H1 (cell line): ENCODE data around the gene NPAT. TPM values are rescaled to one million over a fixed set of nuclear protein-coding genes. Genes with fewer than 3 reads are reported as not detected.

Experiments used
- CTCF ChIA-PET: fragments of 300-600 bp; sonication (Branson Sonifier 250); formaldehyde crosslinking; loops from one replicate; lab custom pipeline; 2021; ENCODE audit not compliant: partially characterized antibody; lab: Charles Lee
- POLR2A ChIA-PET: fragments of 300-600 bp; sonication (Branson Sonifier 250); formaldehyde crosslinking; loops from one replicate; lab custom pipeline; 2021; ENCODE audit warnings: inconsistent platforms; ENCODE audit not compliant: partially characterized antibody; lab: Charles Lee
- DNase-seq, 2 experiments: peaks; one replicate each; pipeline versions ENCODE4 v3.0.0 to v3.0.0-alpha.2; 2010 to 2022; ENCODE audit warnings: low spot score in 2 of 2, low read depth in 1 of 2, mixed read lengths in 1 of 2
- FAIRE-seq: peaks from 2 replicates; lab custom pipeline; 2011; peaks lifted over from hg19 to GRCh38; lab: Jason Lieb, UNC
- H2AFZ ChIP-seq: 2 replicates; pipeline ENCODE4 v1.8.1; 2012; ENCODE audit warnings: low read length, inconsistent platforms
- H2AK5ac ChIP-seq: 2 replicates; pipeline ENCODE4 v1.6.1; 2013; ENCODE audit warnings: low read depth, low read length
- H2BK120ac ChIP-seq: replicated peaks from 2 replicates; pipeline ENCODE3; 2013; ENCODE audit warnings: low read depth, low read length, inconsistent platforms
- H2BK12ac ChIP-seq: 2 replicates; pipeline ENCODE4 v1.6.1; 2013; ENCODE audit warnings: low read depth, low read length
- H2BK15ac ChIP-seq: 2 replicates; pipeline ENCODE4 v1.6.1; 2013; ENCODE audit warnings: low read length
- H2BK20ac ChIP-seq: 2 replicates; pipeline ENCODE4 v1.6.1; 2013; ENCODE audit warnings: low read length
- H2BK5ac ChIP-seq: 2 replicates; pipeline ENCODE4 v1.6.1; 2013; ENCODE audit warnings: low read depth, low read length
- H3K14ac ChIP-seq: 2 replicates; pipeline ENCODE4 v1.6.1; 2013; ENCODE audit warnings: inconsistent platforms; ENCODE audit not compliant: insufficient read length
- H3K18ac ChIP-seq: 2 replicates; pipeline ENCODE4 v1.6.1; 2013; ENCODE audit warnings: low read length; ENCODE audit errors: extremely low read depth
- H3K23ac ChIP-seq: 2 replicates; pipeline ENCODE4 v1.6.1; 2013; ENCODE audit warnings: inconsistent platforms; ENCODE audit not compliant: insufficient read length
- H3K23me2 ChIP-seq: 2 replicates; pipeline ENCODE4 v1.6.1; 2013; ENCODE audit warnings: low read depth, low read length
- H3K27ac ChIP-seq: 2 replicates; pipeline ENCODE4 v1.6.1; 2011; ENCODE audit warnings: low read depth, low read length, inconsistent platforms
- H3K27me3 ChIP-seq, 4 experiments: replicated peaks in 1 of 4; 1 replicate in 1 of 4; 2 replicates in 3 of 4; pipeline versions ENCODE4 v1.6.1 to v1.8.1; 2011 to 2013; ENCODE audit warnings: low read length in 3 of 4, mild to moderate bottlenecking in 3 of 4, inconsistent platforms in 2 of 4, mixed read lengths in 2 of 4, moderate library complexity in 1 of 4; ENCODE audit not compliant: control insufficient read depth in 3 of 4, insufficient read depth in 3 of 4; ENCODE audit errors: extremely low read depth in 1 of 4
- H3K36me3 ChIP-seq, 4 experiments: 2 replicates each; pipeline versions ENCODE4 v1.6.1 to v1.8.1; 2011 to 2013; ENCODE audit warnings: mild to moderate bottlenecking in 4 of 4, low read length in 3 of 4, moderate library complexity in 2 of 4, control low read depth in 1 of 4, inconsistent platforms in 1 of 4; ENCODE audit not compliant: insufficient read depth in 4 of 4, control insufficient read depth in 2 of 4
- H3K4ac ChIP-seq: replicated peaks from 2 replicates; pipeline ENCODE3; 2013; ENCODE audit warnings: low read length, low read depth, mixed read lengths, inconsistent platforms; ENCODE audit not compliant: insufficient read length
- H3K4me1 ChIP-seq, 4 experiments: replicated peaks in 1 of 4; 1 replicate in 1 of 4; 2 replicates in 3 of 4; pipeline versions ENCODE4 v1.6.1 to v1.8.1; 2011 to 2013; ENCODE audit warnings: low read length in 3 of 4, inconsistent platforms in 2 of 4, mixed read lengths in 1 of 4; ENCODE audit not compliant: insufficient read depth in 4 of 4, control insufficient read depth in 3 of 4
- H3K4me2 ChIP-seq, 2 experiments: 2 replicates each; pipeline versions ENCODE4 v1.6.1 to v1.8.1; 2011 to 2013; ENCODE audit warnings: low read depth in 2 of 2, low read length in 2 of 2, control low read depth in 1 of 2, inconsistent platforms in 1 of 2, mild to moderate bottlenecking in 1 of 2; ENCODE audit not compliant: insufficient read depth in 1 of 2
- H3K4me3 ChIP-seq, 4 experiments: fragments of 200-600, 300-600 bp in 1 of 4; sonication (generic), shearing (Covaris generic), sonication (Bioruptor Twin) in 1 of 4; 2 replicates each; pipeline versions ENCODE4 v1.5.1 to v1.8.1; 2011 to 2016; ENCODE audit warnings: low read length in 4 of 4, low read depth in 3 of 4, control low read depth in 2 of 4, inconsistent platforms in 2 of 4, mild to moderate bottlenecking in 2 of 4, mixed read lengths in 1 of 4, moderate library complexity in 1 of 4; ENCODE audit not compliant: insufficient read depth in 2 of 4; ENCODE audit errors: extremely low read depth in 1 of 4
- H3K56ac ChIP-seq: replicated peaks from 2 replicates; pipeline ENCODE3; 2013; ENCODE audit warnings: low read depth, mild to moderate bottlenecking, mixed read lengths, low read length, inconsistent platforms; ENCODE audit not compliant: insufficient read length
- H3K79me1 ChIP-seq: 2 replicates; pipeline ENCODE4 v1.6.1; 2013; ENCODE audit warnings: low read depth, low read length, control low read depth
- H3K79me2 ChIP-seq, 2 experiments: 2 replicates each; pipeline versions ENCODE4 v1.6.1 to v1.8.1; 2012 to 2013; ENCODE audit warnings: low read length in 2 of 2, mild to moderate bottlenecking in 2 of 2, inconsistent platforms in 1 of 2; ENCODE audit not compliant: insufficient read depth in 2 of 2, control insufficient read depth in 1 of 2
- H3K9ac ChIP-seq, 4 experiments: replicated peaks in 1 of 4; 1 replicate in 1 of 4; 2 replicates in 3 of 4; pipeline versions ENCODE4 v1.6.1 to v1.8.1; 2011 to 2013; ENCODE audit warnings: low read depth in 3 of 4, low read length in 3 of 4, control low read depth in 2 of 4, mild to moderate bottlenecking in 2 of 4, moderate library complexity in 2 of 4, inconsistent platforms in 1 of 4; ENCODE audit errors: extremely low read depth in 1 of 4
- H3K9me3 ChIP-seq, 2 experiments: 2 replicates each; pipeline versions ENCODE4 v1.6.1 to v1.8.1; 2012 to 2013; ENCODE audit warnings: mild to moderate bottlenecking in 2 of 2, moderate library complexity in 2 of 2, control low read depth in 1 of 2, inconsistent platforms in 1 of 2, low read depth in 1 of 2, low read length in 1 of 2, mixed read lengths in 1 of 2; ENCODE audit not compliant: insufficient read depth in 2 of 2
- H4K20me1 ChIP-seq, 2 experiments: replicated peaks in 1 of 2; 2 replicates each; pipeline versions ENCODE3 to v1.8.1; 2011 to 2013; ENCODE audit warnings: inconsistent platforms in 2 of 2, low read length in 2 of 2, mild to moderate bottlenecking in 1 of 2; ENCODE audit not compliant: insufficient read depth in 2 of 2, control insufficient read depth in 1 of 2
- H4K5ac ChIP-seq: 2 replicates; pipeline ENCODE4 v1.6.1; 2013; ENCODE audit warnings: low read length, low read depth, mixed read lengths, inconsistent platforms; ENCODE audit not compliant: insufficient read length
- H4K8ac ChIP-seq: 2 replicates; pipeline ENCODE4 v1.8.0; 2013; ENCODE audit warnings: mild to moderate bottlenecking, moderate library complexity, low read length, inconsistent platforms; ENCODE audit not compliant: insufficient read depth; ENCODE audit errors: extremely low read depth
- H4K91ac ChIP-seq: replicated peaks from 2 replicates; pipeline ENCODE3; 2013; ENCODE audit warnings: low read length, mixed read lengths, inconsistent platforms; ENCODE audit not compliant: insufficient read length
- EP300 ChIP-seq, 2 experiments: IDR thresholded peaks; 1 replicate in 1 of 2; 2 replicates in 1 of 2; pipeline ENCODE4 v1.6.1; 2011 to 2012; ENCODE audit warnings: low read depth in 2 of 2, low read length in 2 of 2, mild to moderate bottlenecking in 2 of 2, borderline replicate concordance in 1 of 2, inconsistent platforms in 1 of 2, moderate library complexity in 1 of 2
- EZH2 ChIP-seq: fragments of 200-600 bp; sonication (generic); IDR thresholded peaks from 2 replicates; pipeline ENCODE4 v1.7.1; 2012; ENCODE audit warnings: low read depth, mild to moderate bottlenecking, moderate library complexity, low read length, inconsistent platforms; ENCODE audit not compliant: severe bottlenecking
- FOSL1 ChIP-seq: IDR thresholded peaks from 2 replicates; pipeline ENCODE4 v1.6.1; 2011; ENCODE audit warnings: mild to moderate bottlenecking, low read depth, low read length, moderate library complexity; ENCODE audit not compliant: insufficient read depth
- HDAC6 ChIP-seq: IDR thresholded peaks from one replicate; pipeline ENCODE4 v1.7.1; 2012; ENCODE audit warnings: low read depth, mild to moderate bottlenecking, inconsistent platforms, low read length, moderate library complexity
- KDM1A ChIP-seq: fragments of 200-600, 300-600 bp; sonication (generic); IDR thresholded peaks from 2 replicates; pipeline ENCODE4 v1.7.1; 2016; ENCODE audit warnings: mild to moderate bottlenecking, low read length, borderline replicate concordance
- KDM5A ChIP-seq: fragments of 200-600 bp; IDR thresholded peaks from 2 replicates; pipeline ENCODE4 v1.7.1; 2012; ENCODE audit warnings: mild to moderate bottlenecking, low read length, inconsistent platforms, mixed read lengths
- MAFK ChIP-seq: IDR thresholded peaks from 2 replicates; pipeline ENCODE4 v1.6.1; 2012; ENCODE audit warnings: low read depth, mild to moderate bottlenecking, improper control_type of control experiment, low read length
- PHF8 ChIP-seq: fragments of 200-600 bp; sonication (generic); conservative IDR thresholded peaks from 2 replicates; pipeline ENCODE4 v1.7.1; 2012; ENCODE audit warnings: low read depth, mild to moderate bottlenecking, inconsistent platforms, low read length, moderate library complexity
- RBBP5 ChIP-seq: IDR thresholded peaks from 2 replicates; pipeline ENCODE4 v1.7.1; 2012; ENCODE audit warnings: low read depth, mild to moderate bottlenecking, inconsistent platforms, low read length, moderate library complexity, borderline replicate concordance
- WGBS, 2 experiments: shearing (Covaris generic) in 1 of 2; methylation state at CpG; one replicate each; pipeline versions ENCODE4 v1.1.6 to v1.1.7; 2013 to 2015; ENCODE audit warnings: low lambda C conversion rate in 2 of 2, mixed read lengths in 2 of 2, inconsistent platforms in 1 of 2, low coverage in 1 of 2, missing lambda C conversion rate in 1 of 2; ENCODE audit not compliant: insufficient replicate concordance in 2 of 2, insufficient coverage in 1 of 2, insufficient read length in 1 of 2; ENCODE audit errors: extremely low coverage in 1 of 2, missing lambda C conversion rate in 1 of 2; 5-methylcytosine and 5-hydroxymethylcytosine counted together
- polyA plus RNA-seq, 7 experiments: library from polyadenylated mRNA; depleted of rRNA in 3 of 7; stranded (reverse) in 5 of 7; unstranded in 2 of 7; fragments of >200 nt in 5 of 7; fragments of 200-250 nt in 2 of 7; gene quantifications; 1 replicate in 5 of 7; 2 replicates in 1 of 7; 4 replicates in 1 of 7; pipeline versions ENCODE4 v1.2.1 to v1.2.3, GENCODE V29; 2011 to 2013; ENCODE audit warnings: missing spikeins in 2 of 7, mixed read lengths in 2 of 7
- total RNA-seq: library from RNA; stranded (reverse); fragmentation: NEBNext Ultra II Directional; extraction: Animal tissue kit (Norgen Biotek cat#: 25700); gene quantifications from 2 replicates; pipeline ENCODE4 v1.2.1, GENCODE V29; 2021

The NPAT gene
- total and polyA plus RNA-seq, 2 of the 8 experiments (the other 6 are each of a cell fraction or from before 2014, with no cell fraction given) = 4.6 to 23.4 TPM

DNA sequence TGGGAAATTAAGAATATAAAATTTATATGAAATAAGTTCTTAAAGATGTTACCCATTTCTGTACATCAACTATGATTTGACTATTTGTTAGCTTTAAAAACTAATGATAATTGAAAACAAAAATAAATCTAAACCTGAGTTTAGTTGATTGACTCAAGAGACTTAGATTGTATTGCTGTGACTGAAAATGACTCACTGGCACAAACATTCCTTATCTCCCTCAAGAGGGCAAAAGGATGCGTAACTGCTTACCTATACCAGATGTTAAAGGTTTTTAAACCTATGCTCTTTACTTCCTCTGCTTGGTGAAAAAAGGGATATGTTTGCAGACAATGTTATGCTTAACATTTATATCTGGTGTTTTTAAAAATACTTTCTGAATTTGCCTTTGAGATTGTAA lies 30.7 kb upstream of the NPAT start:
- Histone ChIP-seq H4K8ac (no peak overlapping the region), H2BK120ac (no peak overlapping the region), H3K14ac (no peak overlapping the region), H2BK12ac (no peak overlapping the region), H3K18ac (no peak overlapping the region), H3K4me2 (no peak overlapping the region), H4K20me1 (no peaks in the 10 kb centered on the region), H2AK5ac (no peak overlapping the region), H3K4me1 (no peaks in the 10 kb centered on the region), H3K23ac (no peak overlapping the region), H4K91ac (no peak overlapping the region), H3K27me3 (peaks cover 0 to 1% (median 0%) of the 10 kb centered on the region in 4 experiments; a peak in 1 of 7 replicates), H3K36me3 (peaks cover 13 to 80% (median 35%) of the 10 kb centered on the region in 4 experiments), H3K9ac (no peak overlapping the region), H2BK20ac (no peak overlapping the region), H3K23me2 (no peaks in the 10 kb centered on the region), H2BK5ac (no peak overlapping the region), H3K4ac (no peak overlapping the region), H2AFZ (no peak overlapping the region), H3K9me3 (no peaks in the 10 kb centered on the region), H3K79me2 (no peaks in the 10 kb centered on the region), H3K79me1 (no peaks in the 10 kb centered on the region), H3K27ac (no peak overlapping the region), H3K56ac (no peak overlapping the region), H2BK15ac (no peak overlapping the region), H4K5ac (no peak overlapping the region), H3K4me3 (no peak overlapping the region)
- FAIRE-seq (no peak), DNase-seq (no peak)
- ChIA-PET POLR2A (interaction anchor here (0.5 to 1.6 kb wide), 2 partner anchors 30 to 284 kb away, joined by 3 to 4 read pairs; partner anchors contain the start of genes ATM and NPAT), CTCF (no interaction called here)
- TF ChIP-seq KDM1A (no peak), KDM5A (no peak), EZH2 (no peak), EP300 (IDR thresholded peaks at IDR 0.05; ENCODE audit: borderline replicate concordance in 1 of 2, low read depth in 2 of 2, low read length in 2 of 2) (no peak), MAFK (no peak), FOSL1 (no peak), PHF8 (no peak), HDAC6 (no peak), RBBP5 (no peak)
- 97% methylated on average over 1 of the region's 1 CpG; no CpG with 5 or more reads in 1 of the 2 experiments for WGBS, 2 experiments
